Epithelial cell of proximal tubule (primary cell): ENCODE measurements around the gene FCMR. TPM values are rescaled to one million over a fixed set of nuclear protein-coding genes. Genes with fewer than 3 reads are reported as not detected.
A peak's percentile ranks its signal among the peaks of the same experiment; 100 is the strongest.
"Not testable (repeated sequence)": the region's sequence is repeated elsewhere in the genome, so short reads cannot be mapped to it uniquely, and the experiment has no call there.

Source experiments
- DNase-seq: peaks from one replicate; pipeline ENCODE4 v3.0.0-alpha.2; 2011; ENCODE audit warnings: low read depth
- H3K4me3 ChIP-seq: 2 replicates; pipeline ENCODE4 v1.5.1; 2011; ENCODE audit warnings: low read depth, mild to moderate bottlenecking, low read length
- CTCF ChIP-seq: conservative IDR thresholded peaks from 2 replicates; pipeline ENCODE4 v1.5.1; 2012; ENCODE audit warnings: low read depth, mild to moderate bottlenecking, low read length
- total RNA-seq: library from RNA; depleted of rRNA; stranded (reverse); fragments of >200 nt; gene quantifications from 2 replicates; pipeline ENCODE4 v1.2.3, GENCODE V29; 2015

The FCMR gene
- total RNA-seq, 1 donor from 2014 or later, result not detected

DNA sequence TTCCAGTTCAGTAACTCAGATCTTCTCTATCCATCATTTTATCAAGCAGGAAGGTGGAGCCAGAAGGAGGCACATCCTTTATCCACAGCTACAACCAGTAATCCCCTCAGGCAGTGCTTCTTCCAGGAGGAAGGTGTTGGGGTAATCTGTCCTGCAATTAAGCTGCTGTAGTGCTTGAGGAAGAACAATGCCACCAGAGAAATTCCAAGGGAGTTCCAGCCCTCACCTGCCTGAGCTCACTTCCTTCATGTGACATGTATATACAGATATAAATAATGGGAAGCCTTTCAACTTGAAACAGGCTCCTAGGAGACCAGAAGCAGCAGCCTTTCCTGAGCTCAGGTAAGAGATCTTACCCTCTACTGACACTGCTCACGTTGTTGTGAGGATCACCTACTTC, 58.5 kb downstream of the FCMR start:
- H3K4me3 ChIP-seq, result no peak overlapping the region
- DNase-seq, result no peak
- no peak for TF ChIP-seq CTCF

DNA sequence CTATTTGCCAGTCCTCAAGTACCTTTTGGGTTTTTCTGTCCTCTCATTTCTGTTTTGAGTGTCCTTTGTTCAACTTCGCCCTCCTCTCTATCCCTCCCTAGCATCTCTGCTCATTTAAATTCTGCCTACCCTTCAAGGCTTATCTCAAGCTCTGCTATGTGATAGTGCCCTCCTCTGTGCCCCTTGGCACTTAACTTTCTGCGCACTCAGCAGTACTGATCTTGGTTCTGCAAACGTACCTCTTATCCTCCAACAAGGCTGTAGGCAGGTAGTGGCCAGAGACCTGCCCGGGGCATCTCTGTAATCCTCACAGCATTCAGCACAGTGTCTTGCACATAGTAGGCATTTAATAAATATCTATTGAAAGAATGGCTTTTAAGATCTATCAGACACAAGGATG, 61.6 kb downstream of the FCMR start:
- no peak for TF ChIP-seq CTCF
- no peak for DNase-seq
- H3K4me3 ChIP-seq, result no peak overlapping the region

GRCh38 chr1:206859082-206859521, 62.6 kb downstream of the FCMR start:
- DNase-seq, result no peak
- H3K4me3 ChIP-seq, result no peak overlapping the region
- no peak for TF ChIP-seq CTCF

- no peak overlapping the region for H3K4me3 ChIP-seq
- peak; percentile 46 for TF ChIP-seq CTCF
- DNase-seq, result no peak
Observed at GRCh38 chr1:206856674-206857464, 64.9 kb downstream of the FCMR start.

GRCh38 chr1:206855859-206856258, 65.9 kb downstream of the FCMR start:
- DNase-seq, result no peak
- H3K4me3 ChIP-seq, result no peak overlapping the region
- no peak for TF ChIP-seq CTCF

GRCh38 chr1:206854401-206855129, 67.2 kb downstream of the FCMR start:
- no peak for TF ChIP-seq CTCF
- no peak overlapping the region for H3K4me3 ChIP-seq
- no peak for DNase-seq

DNA sequence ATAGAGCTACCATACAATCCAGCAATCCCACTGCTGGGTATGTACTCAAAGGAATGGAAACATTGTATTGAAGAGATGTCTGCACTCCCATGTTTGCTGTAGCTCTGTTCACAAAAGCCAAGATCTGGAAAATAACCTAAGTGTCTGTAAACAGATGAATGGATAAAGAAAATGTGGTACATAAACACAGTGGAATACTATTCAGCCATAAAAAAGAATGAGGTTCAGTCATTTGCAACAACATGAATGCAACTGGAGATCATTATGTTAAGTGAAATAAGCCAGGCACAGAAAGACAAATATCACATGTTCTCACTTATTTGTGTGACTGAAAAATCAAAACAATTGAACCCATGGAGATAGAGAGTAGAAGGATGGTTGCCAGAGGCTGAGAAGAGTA, 68.0 kb downstream of the FCMR start:
- DNase-seq, H3K4me3 ChIP-seq: not testable (repeated sequence)

Other genes with a start within 250 kb of the FCMR start
- gene MAPKAPK2, start 237.0 kb downstream of the FCMR start, total RNA-seq, result 45.5 and 57.9 TPM in 2 replicates
- not detected in 2 replicates for gene IL19, start 151.2 kb downstream of the FCMR start, total RNA-seq
- not detected in 2 replicates for gene IL10, start 149.4 kb downstream of the FCMR start, total RNA-seq
- not detected in 2 replicates for gene IL20, start 56.3 kb downstream of the FCMR start, total RNA-seq
- gene IL24, start 24.5 kb downstream of the FCMR start, total RNA-seq, result 1.1 TPM in 1 of 2 replicates, not detected in the other
- gene PIGR, start 24.5 kb upstream of the FCMR start, total RNA-seq, result 0.06 TPM in 1 of 2 replicates, not detected in the other
- 0.29 TPM in 1 of 2 replicates, not detected in the other for gene FCAMR, start 48.5 kb upstream of the FCMR start, total RNA-seq
- 21.6 and 22.5 TPM in 2 replicates for gene C1orf116, start 110.8 kb upstream of the FCMR start, total RNA-seq
- 6.7 TPM in 2 replicates for gene YOD1, start 129.3 kb upstream of the FCMR start, total RNA-seq
- 3.8 and 5.1 TPM in 2 replicates for gene PFKFB2, start 131.3 kb upstream of the FCMR start, total RNA-seq
- not detected in 2 replicates for gene C4BPB, start 166.9 kb upstream of the FCMR start, total RNA-seq
- not detected in 2 replicates for gene C4BPA, start 182.3 kb upstream of the FCMR start, total RNA-seq